Measurements from ENCODE around the gene LSM4. TPM values are rescaled to one million over a fixed set of nuclear protein-coding genes. Genes with fewer than 3 reads are reported as not detected.

The LSM4 gene
- total and polyA plus RNA-seq, 2 of the 13 experiments (the other 11 are each of a cell fraction or from before 2014, with no cell fraction given) = 65.8 to 166 TPM

DNA sequence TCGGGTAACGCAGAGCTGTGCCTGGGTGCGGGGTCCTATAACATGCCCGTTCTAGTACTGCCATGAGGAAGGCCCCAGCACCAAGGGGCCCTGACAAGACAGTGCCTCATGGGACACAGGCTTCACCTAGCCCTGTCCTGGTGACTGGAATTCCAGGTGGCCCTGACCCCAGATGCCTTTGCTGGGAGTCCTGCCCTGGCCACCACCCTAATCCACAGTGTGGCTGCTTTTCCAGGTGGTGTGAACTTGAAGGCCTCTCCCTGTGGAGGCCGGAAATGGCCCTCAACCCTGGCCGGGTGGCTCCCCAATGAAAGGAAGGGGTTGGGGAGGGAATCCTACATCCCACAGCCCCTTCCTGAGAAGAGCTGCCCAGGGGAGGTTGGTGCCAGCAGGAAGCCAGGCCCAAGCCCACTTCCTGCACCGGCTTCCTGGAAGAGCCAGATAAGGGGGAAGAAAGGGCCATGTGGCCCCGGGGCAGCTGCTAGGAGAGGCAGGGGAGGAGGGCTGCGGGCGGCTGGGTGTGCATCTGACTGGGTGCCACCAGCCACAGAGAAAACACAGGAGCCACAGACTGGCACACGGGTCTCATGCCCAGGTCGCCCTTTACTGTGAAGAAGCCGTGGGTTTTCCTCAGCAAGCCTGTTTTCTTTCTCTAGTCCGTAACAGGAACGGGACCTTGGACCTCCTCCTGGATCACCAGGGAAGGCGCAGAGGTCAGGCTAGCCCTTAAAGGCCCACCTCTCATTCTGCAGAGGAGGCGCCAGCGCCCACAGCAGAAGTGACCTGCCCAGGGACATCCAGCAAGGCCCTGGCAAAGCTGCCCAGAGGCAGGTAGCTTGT is 4.7 kb downstream of the LSM4 start (continued):
- no peak; the same call in 1 of the 2 replicates for TF ChIP-seq ATF2 (CRISPR knock-in tag; IDR thresholded peaks at IDR 0.05)
- no peak for TF ChIP-seq NFIB (CRISPR knock-in tag; IDR thresholded peaks at IDR 0.05; ENCODE audit: borderline replicate concordance)
- peak; percentile 59; the same call in 1 of the 2 replicates for TF ChIP-seq ERF (CRISPR knock-in tag; IDR thresholded peaks at IDR 0.05)
- TF ChIP-seq, protein P1, sequence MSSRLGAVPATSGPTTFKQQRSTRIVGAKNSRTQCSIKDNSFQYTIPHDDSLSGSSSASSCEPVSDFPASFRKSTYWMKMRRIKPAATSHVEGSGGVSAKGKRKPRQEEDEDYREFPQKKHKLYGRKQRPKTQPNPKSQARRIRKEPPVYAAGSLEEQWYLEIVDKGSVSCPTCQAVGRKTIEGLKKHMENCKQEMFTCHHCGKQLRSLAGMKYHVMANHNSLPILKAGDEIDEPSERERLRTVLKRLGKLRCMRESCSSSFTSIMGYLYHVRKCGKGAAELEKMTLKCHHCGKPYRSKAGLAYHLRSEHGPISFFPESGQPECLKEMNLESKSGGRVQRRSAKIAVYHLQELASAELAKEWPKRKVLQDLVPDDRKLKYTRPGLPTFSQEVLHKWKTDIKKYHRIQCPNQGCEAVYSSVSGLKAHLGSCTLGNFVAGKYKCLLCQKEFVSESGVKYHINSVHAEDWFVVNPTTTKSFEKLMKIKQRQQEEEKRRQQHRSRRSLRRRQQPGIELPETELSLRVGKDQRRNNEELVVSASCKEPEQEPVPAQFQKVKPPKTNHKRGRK (CRISPR knock-in tag; IDR thresholded peaks at IDR 0.05) = no peak
- TF ChIP-seq ZNF546 (CRISPR knock-in tag; conservative IDR thresholded peaks at IDR 0.05) = 0 out of 2 replicates have a peak, but pooled peaks have one; percentile 57
- peak; percentile 87 for TF ChIP-seq RARA (CRISPR knock-in tag; IDR thresholded peaks at IDR 0.05)
- TF ChIP-seq ZNF598 (CRISPR knock-in tag; IDR thresholded peaks at IDR 0.05; ENCODE audit: borderline replicate concordance) = peak; percentile 57; the same call in 1 of the 2 replicates
- no peak for TF ChIP-seq EZH2 (conservative IDR thresholded peaks at IDR 0.05; ENCODE audit: low read depth, low read length)
- TF ChIP-seq, protein P2, sequence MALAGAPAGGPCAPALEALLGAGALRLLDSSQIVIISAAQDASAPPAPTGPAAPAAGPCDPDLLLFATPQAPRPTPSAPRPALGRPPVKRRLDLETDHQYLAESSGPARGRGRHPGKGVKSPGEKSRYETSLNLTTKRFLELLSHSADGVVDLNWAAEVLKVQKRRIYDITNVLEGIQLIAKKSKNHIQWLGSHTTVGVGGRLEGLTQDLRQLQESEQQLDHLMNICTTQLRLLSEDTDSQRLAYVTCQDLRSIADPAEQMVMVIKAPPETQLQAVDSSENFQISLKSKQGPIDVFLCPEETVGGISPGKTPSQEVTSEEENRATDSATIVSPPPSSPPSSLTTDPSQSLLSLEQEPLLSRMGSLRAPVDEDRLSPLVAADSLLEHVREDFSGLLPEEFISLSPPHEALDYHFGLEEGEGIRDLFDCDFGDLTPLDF (CRISPR knock-in tag; IDR thresholded peaks at IDR 0.05) = no peak
- TF ChIP-seq AGO1 (IDR thresholded peaks at IDR 0.05; ENCODE audit: low read depth, low read length, poor library complexity, severe bottlenecking) = no peak
- TF ChIP-seq ZNF724P (CRISPR knock-in tag; IDR thresholded peaks at IDR 0.05; ENCODE audit: borderline replicate concordance) = no peak
- no peak for TF ChIP-seq ZNF747 (CRISPR knock-in tag; IDR thresholded peaks at IDR 0.05; ENCODE audit: borderline replicate concordance)
- no peak for TF ChIP-seq ZNF496 (CRISPR knock-in tag; IDR thresholded peaks at IDR 0.05; ENCODE audit: insufficient replicate concordance)
- TF ChIP-seq RBM39 (IDR thresholded peaks at IDR 0.05; ENCODE audit: low read depth, low read length, poor library complexity, severe bottlenecking) = peak; percentile 88
- TF ChIP-seq ZNF484 (CRISPR knock-in tag; IDR thresholded peaks at IDR 0.05; ENCODE audit: borderline replicate concordance, low read depth) = no peak
- TF ChIP-seq FOSL2 (CRISPR knock-in tag; IDR thresholded peaks at IDR 0.05) = peak; percentile 50
- no peak for TF ChIP-seq ZFP1 (CRISPR knock-in tag; IDR thresholded peaks at IDR 0.05)
- peak; percentile 72 for TF ChIP-seq ZFY (CRISPR knock-in tag; IDR thresholded peaks at IDR 0.05)
- TF ChIP-seq IRF2 (CRISPR knock-in tag; IDR thresholded peaks at IDR 0.05) = no peak
- peak; percentile 97 for TF ChIP-seq ZNF18 (CRISPR knock-in tag; IDR thresholded peaks at IDR 0.05; ENCODE audit: insufficient replicate concordance)
- no peak for TF ChIP-seq NKX3-1 (CRISPR knock-in tag; IDR thresholded peaks at IDR 0.05)
- TF ChIP-seq ATF1 (CRISPR knock-in tag; IDR thresholded peaks at IDR 0.05) = no peak
- TF ChIP-seq ZEB1 (IDR thresholded peaks at IDR 0.05; ENCODE audit: insufficient replicate concordance, low read depth) = peak; percentile 58
- TF ChIP-seq, protein P3, sequence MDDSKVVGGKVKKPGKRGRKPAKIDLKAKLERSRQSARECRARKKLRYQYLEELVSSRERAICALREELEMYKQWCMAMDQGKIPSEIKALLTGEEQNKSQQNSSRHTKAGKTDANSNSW (CRISPR knock-in tag; IDR thresholded peaks at IDR 0.05; ENCODE audit: borderline replicate concordance) = 0 out of 2 replicates have a peak, but pooled peaks have one; percentile 36
